Fibroblast of pulmonary artery (primary cell): Measurements from ENCODE around the gene EXOSC2.

Source experiments
- DNase-seq: peaks from one replicate; pipeline ENCODE4 v3.0.0-alpha.2; 2010; ENCODE audit warnings: low read depth
- H3K4me3 ChIP-seq: replicated peaks from 2 replicates; pipeline ENCODE4 v1.5.1; 2011; ENCODE audit warnings: low read depth, mild to moderate bottlenecking, control low read depth, low read length, moderate library complexity
- CTCF ChIP-seq: IDR thresholded peaks from 2 replicates; pipeline ENCODE4 v1.5.1; 2011; ENCODE audit warnings: mild to moderate bottlenecking, control low read depth, low read length, inconsistent platforms; ENCODE audit errors: missing control alignments

Gene EXOSC2

GRCh38 chr9:130663977-130664250 is 29.7 kb upstream of the EXOSC2 start:
- H3K4me3 ChIP-seq = no peak overlapping the region
- no peak for TF ChIP-seq CTCF
- no peak for DNase-seq

GRCh38 chr9:130664251-130665028 is 29.1 kb upstream of the EXOSC2 start, which contains the start of gene PRDM12:
Gene PRDM12 (plus strand): TSS chr9:130664594. CDS start chr9:130664654, 60 bp downstream.
- no peak for TF ChIP-seq CTCF
- no peak for DNase-seq
- no peak within 1 kb of the TSS for H3K4me3 ChIP-seq

GRCh38 chr9:130665029-130665430 is 28.6 kb upstream of the EXOSC2 start:
- H3K4me3 ChIP-seq = no peak overlapping the region
- no peak for TF ChIP-seq CTCF
- DNase-seq = no peak

GRCh38 chr9:130665431-130666392 is 27.9 kb upstream of the EXOSC2 start:
- no peak for DNase-seq
- no peak for TF ChIP-seq CTCF
- no peak overlapping the region for H3K4me3 ChIP-seq

GRCh38 chr9:130666393-130667119 is 27.0 kb upstream of the EXOSC2 start:
- DNase-seq = no peak
- H3K4me3 ChIP-seq = no peak overlapping the region
- no peak for TF ChIP-seq CTCF

- H3K4me3 ChIP-seq = no peak overlapping the region
- no peak for TF ChIP-seq CTCF
- no peak for DNase-seq
Measured at GRCh38 chr9:130667120-130667435, 26.5 kb upstream of the EXOSC2 start.
